HL-60 (cell line): ENCODE measurements around the gene CLDN3.

Source experiments
- CTCF ChIP-seq: IDR thresholded peaks from one replicate; pipeline ENCODE4 v1.5.1; 2011; ENCODE audit warnings: low read length, control low read depth, inconsistent platforms; ENCODE audit not compliant: insufficient read depth
- POLR2AphosphoS5 ChIP-seq: IDR thresholded peaks from 2 replicates; pipeline ENCODE4 v1.6.1; 2012; ENCODE audit warnings: low read depth
- REST ChIP-seq: IDR thresholded peaks from 2 replicates; pipeline ENCODE4 v1.6.1; 2012; ENCODE audit warnings: low read depth; ENCODE audit not compliant: insufficient replicate concordance

DNA sequence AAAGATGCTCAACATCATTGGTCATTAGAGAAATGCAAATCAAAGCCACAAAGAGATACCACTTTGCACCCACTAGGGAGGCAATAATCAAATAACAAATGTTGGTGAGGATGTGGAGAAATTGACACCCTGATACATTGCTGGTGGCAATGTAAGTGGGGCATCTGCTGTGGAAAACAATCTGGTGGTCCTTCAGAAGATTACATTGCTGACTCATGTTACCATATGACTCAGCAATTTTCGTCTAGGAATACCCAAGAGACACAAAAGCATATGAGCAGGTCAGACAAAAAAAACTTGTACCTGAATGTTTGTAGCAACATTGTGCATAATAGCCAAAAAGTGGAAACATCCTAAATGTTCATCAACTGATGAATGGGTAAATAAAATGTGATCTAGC is 4.9 kb upstream of the CLDN3 start:
- TF ChIP-seq CTCF (no peak), POLR2AphosphoS5 (no peak), REST (no peak)
